NB4 (cell line): ENCODE results near the gene ADCY5.

ENCODE experiments used
- DNase-seq: peaks from one replicate; pipeline ENCODE4 v3.0.0; 2010; ENCODE audit warnings: low read depth
- H3K4me3 ChIP-seq: one replicate; pipeline ENCODE4 v1.5.1; 2011; ENCODE audit warnings: mild to moderate bottlenecking, low read depth, low read length, moderate library complexity
- MYC ChIP-seq: IDR thresholded peaks from 2 replicates; pipeline ENCODE4 v1.6.1; 2011; ENCODE audit warnings: low read depth, low read length
- POLR2A ChIP-seq: IDR thresholded peaks from 2 replicates; pipeline ENCODE4 v1.6.1; 2011; ENCODE audit warnings: mild to moderate bottlenecking; ENCODE audit not compliant: insufficient read length; ENCODE audit errors: extremely low read depth
- TF ChIP-seq, protein P1 (sequence below): IDR thresholded peaks from one replicate; pipeline ENCODE4 v1.5.1; 2012; ENCODE audit warnings: low read depth, low read length
- TF ChIP-seq, protein P2 (sequence below): IDR thresholded peaks from 2 replicates; pipeline ENCODE4 v1.6.1; 2011; ENCODE audit warnings: low read depth, low read length

Gene ADCY5

DNA sequence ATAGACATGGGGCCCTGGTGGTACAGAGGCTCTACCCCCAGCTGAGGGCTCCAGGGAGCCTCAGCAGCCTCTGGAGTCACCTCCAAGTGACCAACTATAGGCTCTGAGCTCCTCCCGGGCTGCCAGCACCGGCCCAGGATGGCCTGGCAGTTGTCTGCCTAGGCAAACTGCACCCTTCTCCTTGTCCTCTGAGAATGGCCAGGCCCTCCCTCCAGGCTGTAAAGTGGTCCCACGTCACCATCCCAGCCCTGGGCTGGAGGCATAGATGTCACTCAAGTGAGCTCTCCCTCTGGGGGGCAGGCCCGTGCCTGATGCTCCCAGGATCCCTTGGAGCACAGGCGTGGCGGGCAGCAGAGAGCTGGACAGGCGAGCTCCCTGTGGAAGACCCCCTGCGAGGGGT is 127.1 kb downstream of the ADCY5 start:
- DNase-seq: no peak
- TF ChIP-seq MYC: no peak
- TF ChIP-seq, protein P1, sequence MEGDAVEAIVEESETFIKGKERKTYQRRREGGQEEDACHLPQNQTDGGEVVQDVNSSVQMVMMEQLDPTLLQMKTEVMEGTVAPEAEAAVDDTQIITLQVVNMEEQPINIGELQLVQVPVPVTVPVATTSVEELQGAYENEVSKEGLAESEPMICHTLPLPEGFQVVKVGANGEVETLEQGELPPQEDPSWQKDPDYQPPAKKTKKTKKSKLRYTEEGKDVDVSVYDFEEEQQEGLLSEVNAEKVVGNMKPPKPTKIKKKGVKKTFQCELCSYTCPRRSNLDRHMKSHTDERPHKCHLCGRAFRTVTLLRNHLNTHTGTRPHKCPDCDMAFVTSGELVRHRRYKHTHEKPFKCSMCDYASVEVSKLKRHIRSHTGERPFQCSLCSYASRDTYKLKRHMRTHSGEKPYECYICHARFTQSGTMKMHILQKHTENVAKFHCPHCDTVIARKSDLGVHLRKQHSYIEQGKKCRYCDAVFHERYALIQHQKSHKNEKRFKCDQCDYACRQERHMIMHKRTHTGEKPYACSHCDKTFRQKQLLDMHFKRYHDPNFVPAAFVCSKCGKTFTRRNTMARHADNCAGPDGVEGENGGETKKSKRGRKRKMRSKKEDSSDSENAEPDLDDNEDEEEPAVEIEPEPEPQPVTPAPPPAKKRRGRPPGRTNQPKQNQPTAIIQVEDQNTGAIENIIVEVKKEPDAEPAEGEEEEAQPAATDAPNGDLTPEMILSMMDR: no peak
- TF ChIP-seq, protein P2, sequence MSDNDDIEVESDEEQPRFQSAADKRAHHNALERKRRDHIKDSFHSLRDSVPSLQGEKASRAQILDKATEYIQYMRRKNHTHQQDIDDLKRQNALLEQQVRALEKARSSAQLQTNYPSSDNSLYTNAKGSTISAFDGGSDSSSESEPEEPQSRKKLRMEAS: no peak
- TF ChIP-seq POLR2A: no peak

DNA sequence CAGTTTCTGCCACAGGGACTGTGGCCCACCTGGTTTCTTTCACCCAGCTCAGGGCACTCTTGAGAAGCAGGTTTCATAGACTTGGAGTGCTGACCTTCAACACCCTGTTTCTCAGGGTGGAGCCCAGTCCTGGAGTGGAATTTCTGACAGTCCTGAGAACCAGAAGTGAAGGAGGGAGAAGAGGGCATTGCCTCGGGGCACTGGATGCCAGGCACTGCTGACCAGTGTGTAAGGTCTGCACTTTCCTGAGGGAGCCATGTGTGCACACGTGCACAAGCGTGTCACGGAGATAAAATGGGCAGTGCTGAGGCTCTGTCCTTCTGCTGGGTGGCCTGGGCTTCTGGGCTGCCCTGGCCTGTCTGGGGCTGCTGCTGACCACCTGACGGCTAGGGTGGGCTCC is 128.7 kb downstream of the ADCY5 start:
- H3K4me3 ChIP-seq: no peak overlapping the region
- TF ChIP-seq, protein P2: no peak
- TF ChIP-seq, protein P1: no peak
- TF ChIP-seq MYC (no peak), POLR2A (no peak)
- DNase-seq: no peak

More for the DNA sequence above, 127.1 kb downstream of the ADCY5 start:
- no peak overlapping the region for H3K4me3 ChIP-seq

DNA sequence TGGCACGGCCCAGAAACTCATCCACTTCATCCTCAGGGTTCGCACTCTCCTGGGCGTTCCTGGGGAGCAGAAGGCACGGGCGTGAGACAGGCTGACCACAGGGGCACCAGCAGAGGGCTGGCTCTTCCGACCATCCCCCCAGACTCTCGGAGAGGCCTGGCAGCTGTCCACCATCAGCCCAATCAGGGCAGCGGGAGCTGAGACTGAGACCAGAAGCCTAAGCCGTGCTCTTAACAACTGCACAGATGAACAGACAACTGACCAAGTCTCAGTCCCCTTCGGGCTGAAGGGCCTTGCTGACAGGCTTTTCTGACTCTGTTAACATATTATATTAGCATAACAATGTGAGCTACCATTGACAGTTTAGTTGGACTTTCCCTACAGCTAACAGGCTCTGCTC is 129.1 kb downstream of the ADCY5 start:
- TF ChIP-seq POLR2A (no peak), MYC (no peak)
- TF ChIP-seq, protein P2: no peak
- TF ChIP-seq, protein P1: no peak
- no peak overlapping the region for H3K4me3 ChIP-seq
- no peak for DNase-seq

DNA sequence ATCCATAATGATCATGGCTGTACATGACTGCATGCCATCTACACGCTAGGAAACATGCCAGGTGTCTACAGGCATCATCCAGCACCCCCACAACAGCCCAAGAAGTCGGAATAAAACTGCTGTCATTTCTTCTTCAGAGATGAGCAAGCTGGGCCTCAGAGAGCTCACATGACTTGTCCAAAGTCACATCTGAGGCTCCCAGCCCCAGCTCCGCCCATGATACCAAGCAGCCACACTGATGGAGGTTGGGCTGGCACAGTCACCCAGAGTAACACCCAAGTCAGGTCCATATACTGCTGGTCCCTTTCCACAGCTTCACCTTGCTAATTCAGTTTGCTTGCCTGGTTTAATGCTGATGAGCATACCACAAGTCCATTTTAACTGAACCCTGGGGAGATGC is 130.5 kb downstream of the ADCY5 start:
- TF ChIP-seq POLR2A (no peak), MYC (no peak)
- TF ChIP-seq, protein P1: no peak
- TF ChIP-seq, protein P2: no peak
- no peak for DNase-seq
- H3K4me3 ChIP-seq: no peak overlapping the region

DNA sequence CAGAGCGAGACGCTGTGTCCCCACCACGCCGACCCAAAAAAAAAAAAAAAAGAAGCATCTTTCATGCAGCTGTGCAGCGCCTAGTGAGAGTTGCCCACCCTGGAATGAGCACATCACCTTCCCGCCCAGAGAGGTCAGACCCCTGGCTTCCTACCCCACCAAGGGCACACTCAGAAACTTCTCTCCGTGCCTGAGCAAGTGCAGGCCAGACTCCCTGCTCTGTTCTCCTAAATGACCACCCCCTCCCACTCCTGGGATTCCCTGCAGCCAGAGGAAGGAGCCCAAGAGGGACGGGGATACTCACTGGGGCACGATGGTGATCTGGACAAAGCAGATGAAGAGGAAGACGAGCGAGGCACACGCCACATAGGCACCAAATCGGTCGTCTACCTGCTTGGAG is 131.2 kb downstream of the ADCY5 start:
- TF ChIP-seq, protein P2: no peak
- TF ChIP-seq, protein P1: no peak
- TF ChIP-seq MYC: no peak
- no peak for TF ChIP-seq POLR2A
- DNase-seq: no peak
- no peak overlapping the region for H3K4me3 ChIP-seq

DNA sequence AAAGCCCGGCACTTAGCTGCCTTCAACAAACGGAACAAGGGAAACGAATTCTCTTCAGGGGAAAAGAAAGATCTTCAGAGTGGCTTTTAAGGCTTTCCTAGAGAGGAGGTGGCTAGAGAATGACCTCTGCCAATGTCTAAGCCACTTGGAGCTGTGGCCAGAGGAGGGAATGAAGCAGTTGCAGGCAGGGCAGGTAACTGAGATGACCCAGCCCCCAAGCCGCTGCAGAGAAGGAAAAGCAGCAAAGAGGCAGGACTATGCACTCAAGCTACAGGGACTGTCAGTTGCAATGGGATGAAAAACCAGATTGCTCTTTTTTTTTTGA is 133.7 kb downstream of the ADCY5 start:
- no peak for DNase-seq
- TF ChIP-seq POLR2A (no peak), MYC (no peak)
- TF ChIP-seq, protein P2: no peak
- TF ChIP-seq, protein P1: no peak
- no peak overlapping the region for H3K4me3 ChIP-seq
